Kidney capillary endothelial cell (primary cell): ENCODE measurements around the gene AGXT.

Experiments
- DNase-seq: peaks from one replicate; pipeline ENCODE4 v3.0.0-alpha.2; 2018; ENCODE audit warnings: low spot score

Gene AGXT

DNA sequence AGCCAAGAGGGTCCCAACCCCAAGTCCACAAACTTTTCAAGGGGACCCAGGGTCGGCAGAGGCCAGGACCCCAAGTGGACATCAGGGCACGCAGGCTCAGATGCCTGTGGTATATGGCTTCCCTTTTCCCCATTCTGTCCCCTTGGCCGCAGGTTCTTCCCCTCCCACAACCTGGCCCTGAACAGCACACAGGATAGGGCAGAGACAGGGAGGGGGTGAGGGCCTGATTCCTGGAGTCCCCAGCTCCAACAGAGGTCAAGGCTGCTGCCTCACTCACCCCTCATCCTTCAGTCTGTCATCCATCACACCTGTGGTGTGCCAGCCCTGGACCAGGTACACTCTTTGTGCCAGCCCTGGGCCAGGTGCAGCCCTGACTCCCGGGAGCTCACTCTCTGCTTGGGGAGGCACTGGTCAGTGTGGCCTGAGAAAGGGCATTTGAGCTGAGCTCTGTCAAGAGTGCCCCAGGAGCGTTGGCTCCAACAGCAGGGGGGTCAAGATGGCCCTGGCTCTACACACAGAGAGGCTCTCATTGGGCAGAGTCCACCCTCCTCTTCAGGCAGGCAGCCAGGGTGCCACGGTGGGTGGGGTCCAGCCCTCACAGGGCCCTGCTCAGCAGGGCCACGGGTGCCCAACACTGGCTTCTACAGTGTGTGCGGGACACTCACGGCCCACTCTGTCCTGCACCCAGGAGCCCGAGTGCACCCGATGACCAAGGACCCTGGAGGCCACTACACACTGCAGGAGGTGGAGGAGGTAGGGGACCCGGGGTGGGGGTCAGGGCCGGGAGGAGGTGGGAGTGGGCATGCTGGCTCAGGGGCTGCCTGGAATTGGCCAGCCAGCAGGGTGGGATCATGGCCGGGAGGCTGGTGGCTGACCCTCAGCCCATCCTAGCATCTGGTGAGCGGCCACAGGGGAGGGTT, 1.6 kb downstream of the AGXT start:
- DNase-seq, result no peak

DNA sequence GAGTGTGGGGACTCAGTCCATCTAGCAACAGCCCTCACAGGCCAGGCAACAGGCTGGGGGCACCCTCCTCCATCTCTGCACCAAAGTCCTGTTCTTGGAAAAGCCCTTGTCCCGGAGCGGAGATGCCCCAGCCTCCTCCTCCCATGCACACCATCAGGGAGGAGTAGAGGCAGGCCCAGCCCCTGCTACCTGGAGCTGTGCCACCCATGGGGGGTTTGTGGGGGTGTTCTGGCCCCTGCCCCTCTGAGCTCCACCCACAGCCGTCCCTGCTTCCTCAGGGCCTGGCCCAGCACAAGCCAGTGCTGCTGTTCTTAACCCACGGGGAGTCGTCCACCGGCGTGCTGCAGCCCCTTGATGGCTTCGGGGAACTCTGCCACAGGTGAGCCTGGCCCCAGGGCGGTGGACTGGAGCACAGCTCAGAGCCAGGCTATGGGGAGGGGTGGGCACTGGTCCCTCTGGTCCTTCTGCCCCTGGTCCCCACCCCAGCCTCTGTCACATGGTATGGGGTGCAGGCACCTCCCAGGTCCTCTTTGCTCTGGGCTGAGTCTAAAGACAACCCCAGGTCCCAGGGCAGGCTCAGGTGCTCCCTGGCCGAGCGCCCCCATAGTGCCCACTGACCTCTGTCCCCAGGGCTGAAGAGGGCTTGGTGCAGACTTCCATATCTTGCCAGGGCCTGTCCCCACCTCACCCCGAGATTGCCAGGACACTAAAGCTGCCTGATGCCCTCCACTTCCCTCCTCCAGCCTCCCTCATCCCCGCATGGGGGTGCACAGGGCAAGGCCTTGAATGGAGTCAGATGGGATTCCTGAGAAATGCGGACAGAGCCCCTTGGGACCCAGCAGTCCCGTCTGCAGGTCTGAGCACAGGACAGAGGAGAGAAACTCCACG, 2.7 kb downstream of the AGXT start:
- no peak for DNase-seq

- DNase-seq, result no peak
These were observed 3.9 kb downstream of the AGXT start for GRCh38 chr2:240872317-240873097.

DNA sequence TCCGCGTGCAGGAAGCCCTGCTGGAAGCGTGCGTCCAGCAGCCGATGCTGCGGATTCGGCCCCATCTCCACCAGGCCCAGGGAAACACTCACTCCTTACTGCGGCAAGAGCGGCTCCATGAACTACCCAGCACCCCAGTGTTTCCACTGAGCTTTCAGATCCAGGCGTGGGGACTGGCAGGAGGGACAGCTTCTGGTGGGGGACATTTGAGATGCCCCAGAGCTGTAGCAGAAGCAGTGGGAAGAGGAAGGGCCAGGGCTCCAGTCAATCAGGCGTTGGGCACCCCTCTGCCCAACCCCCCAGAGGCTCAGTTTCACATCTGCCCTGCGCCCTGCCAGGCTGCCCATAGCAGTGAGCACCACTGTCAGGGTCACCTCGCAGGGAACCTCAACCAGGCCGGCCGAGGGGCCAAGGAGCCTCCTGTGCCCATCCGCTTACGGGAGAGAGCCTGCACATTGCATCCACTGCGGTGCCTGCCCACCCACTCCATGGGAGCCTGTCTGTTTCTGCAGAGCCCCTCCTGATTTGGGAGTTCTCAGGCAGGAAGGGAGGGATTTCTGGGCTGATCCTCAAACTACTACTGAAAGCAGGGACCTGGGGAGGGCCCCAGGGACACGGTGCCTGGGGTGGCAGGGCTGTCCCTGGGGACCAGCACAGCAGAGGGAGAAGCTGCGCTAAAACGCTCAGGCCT, 4.6 kb downstream of the AGXT start:
- DNase-seq, result no peak

GRCh38 chr2:240873805-240874714, 5.4 kb downstream of the AGXT start:
- no peak for DNase-seq

GRCh38 chr2:240874715-240875227, 6.1 kb downstream of the AGXT start:
- no peak for DNase-seq

DNA sequence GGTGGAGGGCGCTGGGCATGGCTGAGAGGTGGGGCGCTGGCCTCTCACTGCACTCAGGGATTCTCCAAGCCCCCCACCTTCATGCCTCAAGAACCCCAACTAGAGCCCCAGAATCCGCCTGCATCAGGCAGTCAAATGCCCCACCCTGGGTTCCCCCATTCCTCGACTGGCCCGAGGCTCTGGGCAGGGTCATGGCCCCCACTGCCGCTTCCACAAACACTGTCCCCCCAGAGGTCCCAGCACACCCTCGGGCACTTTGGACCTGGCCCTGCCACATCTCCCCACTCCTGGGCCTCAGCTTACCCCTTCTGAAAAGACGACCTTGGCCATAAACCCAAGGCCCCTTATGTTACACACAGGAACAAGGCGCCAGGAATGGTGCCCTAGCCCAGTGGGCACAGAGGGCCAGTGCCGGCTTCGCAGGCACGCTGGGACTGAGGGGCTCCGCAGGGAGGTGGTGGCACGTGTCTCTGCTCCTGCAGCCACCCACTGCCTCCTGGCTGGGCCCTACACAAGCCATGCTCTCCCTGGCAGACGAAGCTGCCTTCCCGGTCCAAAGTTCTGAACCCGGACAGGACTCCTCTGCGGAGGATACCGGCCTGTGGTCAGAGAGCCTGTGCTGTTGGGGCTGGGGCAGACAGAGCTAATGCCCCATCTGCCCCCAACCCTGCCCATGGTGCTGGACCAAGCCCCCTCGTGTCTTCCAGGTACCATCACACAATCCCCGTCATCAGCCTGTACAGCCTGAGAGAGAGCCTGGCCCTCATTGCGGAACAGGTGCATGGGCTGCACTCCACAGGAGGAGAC, 6.8 kb downstream of the AGXT start:
- DNase-seq, result no peak

DNA sequence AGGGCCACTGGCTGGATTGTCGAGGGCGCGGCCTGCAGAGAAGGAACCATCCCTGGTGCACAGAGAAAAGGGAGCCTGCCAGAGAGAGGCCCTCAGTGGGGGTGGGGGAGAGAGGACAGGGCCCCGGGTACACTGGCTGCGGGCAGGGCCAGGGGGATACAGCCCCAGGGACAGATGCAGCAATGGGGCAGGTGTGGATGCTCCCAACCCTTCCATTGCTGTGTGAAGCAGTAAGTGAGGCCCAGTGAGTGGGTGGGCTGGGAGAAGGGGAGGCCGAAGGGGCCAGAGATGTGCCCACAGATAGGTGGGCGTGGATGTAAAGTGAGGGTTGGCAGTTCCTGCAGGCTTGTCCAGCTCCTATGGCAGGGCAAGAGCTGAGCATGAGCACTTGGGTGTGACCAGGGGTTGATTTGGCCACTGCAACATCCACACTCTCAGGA, 7.4 kb downstream of the AGXT start:
- DNase-seq, result no peak

- no peak for DNase-seq
These were observed 8.0 kb downstream of the AGXT start for GRCh38 chr2:240876475-240877251.

GRCh38 chr2:240877460-240878340, 9.1 kb downstream of the AGXT start:
- DNase-seq, result no peak

DNA sequence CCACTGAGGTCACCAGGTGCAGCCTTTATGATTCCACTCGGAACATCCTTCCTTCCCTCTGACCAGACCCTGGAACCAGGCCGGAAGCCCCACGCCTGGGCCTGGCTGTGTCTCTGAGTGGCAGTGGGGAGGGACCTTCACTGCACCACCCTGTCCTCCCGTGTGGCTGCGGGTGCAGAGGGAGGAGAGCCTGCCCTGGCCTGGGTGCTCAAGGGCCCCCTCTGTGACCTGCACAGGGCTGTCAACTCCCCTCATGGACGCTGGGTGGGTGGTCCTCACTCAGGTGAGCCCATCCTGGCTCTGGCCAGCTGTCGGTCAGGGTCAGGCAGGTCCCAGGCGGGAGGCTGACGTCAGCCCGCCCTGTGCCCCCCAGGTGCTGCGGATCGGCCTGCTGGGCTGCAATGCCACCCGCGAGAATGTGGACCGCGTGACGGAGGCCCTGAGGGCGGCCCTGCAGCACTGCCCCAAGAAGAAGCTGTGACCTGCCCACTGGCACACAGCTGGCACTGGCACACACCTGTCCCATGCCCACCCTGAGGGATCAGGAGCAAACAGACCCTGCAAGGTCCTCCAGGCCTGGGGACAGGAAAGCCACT, 9.8 kb downstream of the AGXT start:
- no peak for DNase-seq

DNA sequence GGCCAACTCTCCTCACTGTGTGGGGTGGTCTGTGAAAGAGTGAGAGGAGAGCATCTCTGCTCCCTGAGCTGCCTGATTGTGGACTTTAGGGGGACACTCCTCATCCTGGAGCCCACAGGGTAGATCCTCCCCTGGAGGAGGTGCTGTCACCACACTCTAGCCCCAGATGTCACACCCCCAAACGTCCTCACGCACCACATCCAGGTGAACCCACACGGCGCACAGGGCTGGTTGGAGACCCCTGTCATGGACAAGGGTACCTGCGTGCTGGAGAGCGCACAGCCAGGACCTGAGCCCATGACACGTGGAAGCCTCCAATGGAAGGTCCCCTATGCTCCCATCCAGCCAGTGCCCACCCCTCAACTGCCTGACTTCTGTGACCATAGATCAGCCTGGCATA, 10.5 kb downstream of the AGXT start:
- DNase-seq, result no peak

DNA sequence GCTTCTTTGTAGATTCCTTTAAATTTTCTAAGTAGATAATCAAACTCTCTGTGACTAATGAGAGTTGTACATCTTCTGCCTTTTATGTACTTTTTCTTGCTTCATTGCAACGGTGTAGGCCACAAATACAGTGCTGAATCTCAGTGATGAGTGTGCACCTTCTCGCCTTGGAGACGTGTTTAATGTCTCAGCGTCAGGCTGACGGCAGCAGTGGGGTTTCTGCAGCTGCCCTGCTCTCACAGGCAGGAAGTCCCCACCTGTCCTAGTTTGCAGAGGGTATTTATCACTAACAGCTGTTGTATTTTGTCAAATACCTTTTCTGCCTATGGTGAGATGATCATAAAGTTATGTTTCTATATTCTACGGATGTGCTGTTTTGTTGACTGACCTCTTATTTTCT, 13.3 kb downstream of the AGXT start:
- no peak for DNase-seq

DNA sequence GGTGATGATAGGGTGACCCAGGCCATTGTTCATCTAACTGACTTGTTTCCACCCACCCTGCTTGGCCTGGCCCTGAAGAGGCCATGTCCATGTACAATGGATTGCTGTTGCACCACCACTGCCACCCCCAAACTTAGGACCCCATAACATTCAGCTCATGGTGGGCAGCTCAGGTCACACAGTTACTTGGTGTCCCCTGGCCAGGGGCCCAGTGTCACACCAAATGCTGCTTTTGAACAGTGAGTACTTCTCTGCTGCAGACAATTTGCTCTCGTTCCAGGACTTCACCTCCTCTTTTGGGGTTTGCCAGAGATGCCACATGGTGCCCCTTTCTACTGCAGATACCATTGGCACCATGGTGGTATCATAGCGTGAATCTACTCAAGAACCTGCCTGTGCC, 15.6 kb downstream of the AGXT start:
- DNase-seq, result no peak

GRCh38 chr2:240884745-240885144, 16.1 kb downstream of the AGXT start:
- DNase-seq, result no peak

GRCh38 chr2:240885566-240885965, 16.9 kb downstream of the AGXT start:
- no peak for DNase-seq

DNA sequence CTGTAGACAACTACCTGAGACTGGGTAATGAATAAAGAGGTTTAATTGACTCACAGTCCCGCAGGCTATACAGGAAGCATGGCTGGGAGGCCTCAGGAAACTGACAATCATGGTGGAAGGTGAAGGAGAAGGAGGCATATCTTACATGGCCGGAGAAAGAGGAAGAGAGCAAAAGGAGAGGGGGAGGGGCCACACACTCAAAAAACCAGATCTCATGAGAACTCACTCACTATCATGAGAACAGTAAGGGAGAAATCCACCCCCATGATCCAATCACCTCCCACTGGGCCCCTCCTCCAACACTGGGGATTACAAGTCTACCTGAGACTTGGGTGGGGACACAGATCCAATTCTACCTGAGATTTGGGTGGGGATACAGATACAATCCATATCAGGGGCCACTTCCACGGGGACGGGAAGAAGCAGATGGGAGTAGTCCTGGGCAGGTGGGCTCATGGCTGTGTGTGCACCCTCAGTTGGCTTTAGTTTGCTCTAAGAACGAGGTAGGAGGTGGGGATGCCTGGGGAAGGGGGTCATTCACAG, 17.5 kb downstream of the AGXT start:
- DNase-seq, result no peak
